HCT116 (cell line): Measurements from ENCODE around the gene COQ3. TPM values are rescaled to one million over a fixed set of nuclear protein-coding genes. Genes with fewer than 3 reads are reported as not detected.

Source experiments
- ATAC-seq: fragments of 200-7000 bp; cut with Tn5 transposase; 2 replicates; pipeline ENCODE4 v1.9.1; 2020; ENCODE audit warnings: mild to moderate bottlenecking, moderate library complexity
- BruUV-seq: library from RNA; stranded (reverse); fragments of 400-500 nt; replicated peaks from 2 replicates; lab custom pipeline; 2021; lab: Mats Ljungman, UMichigan
- CTCF ChIA-PET: fragments of 300-600 bp; sonication (Branson Sonifier 250); formaldehyde crosslinking; loops from one replicate; lab custom pipeline; 2021; ENCODE audit warnings: antibody characterized with exemption; lab: Charles Lee
- POLR2A ChIA-PET: fragments of 300-600, 350-600 bp; sonication (Branson Sonifier 250); formaldehyde crosslinking; loops from one replicate; lab custom pipeline; 2021; ENCODE audit warnings: antibody characterized with exemption; lab: Charles Lee
- RAD21 ChIA-PET, 2 experiments: fragments of 300-600 bp; sonication (Branson Sonifier 250); formaldehyde crosslinking; loops; one replicate each; lab custom pipeline; 2023; ENCODE audit warnings: low total read pairs in 2 of 2; ENCODE audit not compliant: uncharacterized antibody in 2 of 2, unreplicated experiment in 2 of 2, low non-redundant PET in 1 of 2; lab: Charles Lee
- DNase-seq: peaks from one replicate; pipeline ENCODE4 v3.0.0-alpha.2; 2010; ENCODE audit warnings: low read depth, low spot score
- H2AFZ ChIP-seq: fragments of 200-600 bp; shearing (Covaris generic), sonication (generic); 2 replicates; pipeline ENCODE4 v1.6.1; 2017; ENCODE audit warnings: low read depth, mixed run types, mixed read lengths, antibody characterized with exemption, low read length; ENCODE audit not compliant: poor library complexity, severe bottlenecking
- H3K27ac ChIP-seq: 2 replicates; pipeline ENCODE4 v1.5.1; 2012; ENCODE audit warnings: low read depth, low read length
- H3K27me3 ChIP-seq: fragments of 200-600 bp; sonication (generic); 2 replicates; pipeline ENCODE4 v1.6.1; 2016; ENCODE audit warnings: mixed run types, low read length, mixed read lengths; ENCODE audit not compliant: insufficient read depth
- H3K36me3 ChIP-seq, 2 experiments: fragments of 200-500 bp in 1 of 2; fragments of 200-600 bp in 1 of 2; sonication (Bioruptor generic) in 1 of 2; sonication (generic) in 1 of 2; 2 replicates each; pipeline versions ENCODE4 v1.5.1 to v1.6.1; 2014 to 2016; ENCODE audit warnings: low read length in 2 of 2, inconsistent platforms in 1 of 2, mixed read lengths in 1 of 2, mixed run types in 1 of 2; ENCODE audit not compliant: insufficient read depth in 2 of 2, control insufficient read depth in 1 of 2
- H3K4me1 ChIP-seq, 2 experiments: fragments of 200-600 bp in 1 of 2; sonication (generic) in 1 of 2; 2 replicates each; pipeline versions ENCODE4 v1.5.1 to v1.6.1; 2012 to 2017; ENCODE audit warnings: low read length in 2 of 2, inconsistent platforms in 1 of 2, mild to moderate bottlenecking in 1 of 2, mixed read lengths in 1 of 2, mixed run types in 1 of 2, moderate library complexity in 1 of 2; ENCODE audit not compliant: insufficient read depth in 2 of 2, control insufficient read depth in 1 of 2
- H3K4me2 ChIP-seq: fragments of 200-600 bp; sonication (generic); 2 replicates; pipeline ENCODE4 v1.6.1; 2017; ENCODE audit warnings: mixed run types, low read length, mixed read lengths
- H3K4me3 ChIP-seq, 2 experiments: fragments of 200-600 bp in 1 of 2; sonication (generic) in 1 of 2; replicated peaks in 1 of 2; 2 replicates each; pipeline ENCODE4 v1.5.1; 2011 to 2016; ENCODE audit warnings: low read length in 2 of 2, control low read depth in 1 of 2, low read depth in 1 of 2, mild to moderate bottlenecking in 1 of 2, mixed read lengths in 1 of 2, mixed run types in 1 of 2
- H3K79me2 ChIP-seq: fragments of 200-600 bp; sonication (generic); 2 replicates; pipeline ENCODE4 v1.6.1; 2017; ENCODE audit warnings: mild to moderate bottlenecking, mixed run types, low read length, moderate library complexity, mixed read lengths; ENCODE audit not compliant: insufficient read depth
- H3K9ac ChIP-seq: fragments of 200-600 bp; sonication (generic); 2 replicates; pipeline ENCODE4 v1.6.1; 2016; ENCODE audit warnings: low read length, mixed read lengths
- H3K9me2 ChIP-seq: fragments of 200-600 bp; sonication (generic), shearing (Covaris generic); 2 replicates; pipeline ENCODE4 v1.6.1; 2017; ENCODE audit warnings: mixed run types, mild to moderate bottlenecking, moderate library complexity; ENCODE audit not compliant: insufficient read depth
- H3K9me3 ChIP-seq, 2 experiments: fragments of 200-500 bp in 1 of 2; fragments of 200-600 bp in 1 of 2; sonication (Bioruptor generic) in 1 of 2; sonication (generic) in 1 of 2; 2 replicates each; pipeline ENCODE4 v1.6.1; 2014 to 2017; ENCODE audit warnings: low read length in 2 of 2, mixed read lengths in 2 of 2, inconsistent platforms in 1 of 2, low read depth in 1 of 2, mild to moderate bottlenecking in 1 of 2, mixed run types in 1 of 2, moderate library complexity in 1 of 2; ENCODE audit not compliant: control insufficient read depth in 1 of 2, insufficient read depth in 1 of 2
- H4K20me1 ChIP-seq: fragments of 200-600 bp; sonication (generic), shearing (Covaris generic); 2 replicates; pipeline ENCODE4 v1.6.1; 2017; ENCODE audit warnings: mixed run types, mild to moderate bottlenecking, moderate library complexity; ENCODE audit not compliant: insufficient read depth
- ATF3 ChIP-seq: IDR thresholded peaks from 2 replicates; pipeline ENCODE4 v1.6.1; 2012
- CTCF ChIP-seq, 3 experiments: fragments of 200-600 bp in 1 of 3; sonication (generic) in 1 of 3; IDR thresholded peaks in 2 of 3; conservative IDR thresholded peaks in 1 of 3; 2 replicates each; pipeline ENCODE4 v1.5.1; 2012 to 2017; ENCODE audit warnings: low read depth in 2 of 3, low read length in 2 of 3, antibody characterized with exemption in 1 of 3, borderline replicate concordance in 1 of 3, control low read depth in 1 of 3, mild to moderate bottlenecking in 1 of 3, mixed read lengths in 1 of 3, mixed run types in 1 of 3, moderate library complexity in 1 of 3; ENCODE audit not compliant: insufficient read depth in 1 of 3
- JUND ChIP-seq: IDR thresholded peaks from 2 replicates; pipeline ENCODE4 v1.6.1; 2012
- SP1 ChIP-seq: IDR thresholded peaks from 2 replicates; pipeline ENCODE4 v1.6.1; 2012; ENCODE audit warnings: low read depth
- YY1 ChIP-seq: IDR thresholded peaks from 2 replicates; pipeline ENCODE4 v1.6.1; 2011; ENCODE audit warnings: low read length, low read depth, moderate library complexity, mild to moderate bottlenecking; ENCODE audit not compliant: insufficient replicate concordance; ENCODE audit errors: extremely low read depth
- ZBTB33 ChIP-seq: IDR thresholded peaks from 2 replicates; pipeline ENCODE4 v1.6.1; 2011; ENCODE audit warnings: mild to moderate bottlenecking, low read length, moderate library complexity; ENCODE audit not compliant: insufficient replicate concordance; ENCODE audit errors: extremely low read depth
- ZFX ChIP-seq: fragments of 450-650 bp; IDR thresholded peaks from 2 replicates; pipeline ENCODE4 v1.6.1; 2017
- intact Hi-C: fragments of 100-400 bp; cut with micrococcal nuclease; formaldehyde crosslinking; loops from 2 replicates; pipeline ENCODE4 v1.10.0; 2022
- total RNA-seq: library from RNA; stranded (reverse); gene quantifications from one replicate; pipeline ENCODE4 v1.2.1, GENCODE V29; 2021; ENCODE audit not compliant: unreplicated experiment

COQ3 gene
- total RNA-seq, 1 experiment from 2014 or later = 19.0 TPM

GRCh38 chr6:99359800-99360199 lies 34.2 kb downstream of the COQ3 start:
- DNase-seq (no peak), ATAC-seq (no peak)
- H3K79me2 ChIP-seq = no peaks in the 10 kb centered on the region
- no peak overlapping the region for H2AFZ ChIP-seq
- TF ChIP-seq CTCF (IDR thresholded peaks at IDR 0.05 in 2 of 3, conservative IDR thresholded peaks at IDR 0.05 in 1 of 3; ENCODE audit: borderline replicate concordance in 1 of 3, insufficient read depth in 1 of 3, low read depth in 2 of 3, low read length in 2 of 3) (no peak), YY1 (no peak), ZFX (no peak), JUND (no peak), SP1 (no peak), ZBTB33 (no peak), ATF3 (no peak)
- no peak overlapping the region for H3K4me2 ChIP-seq
- ChIA-PET CTCF (no interaction called here), RAD21 (no interaction called here), POLR2A (no interaction called here)
- intact Hi-C loops = no loop called here
- no peaks in the 10 kb centered on the region for H3K36me3 ChIP-seq
- no peak overlapping the region for H3K4me3 ChIP-seq
- no TSS peak for BruUV-seq
- H4K20me1 ChIP-seq = no peaks in the 10 kb centered on the region
- H3K9me3 ChIP-seq = no peaks in the 10 kb centered on the region
- no peaks in the 10 kb centered on the region for H3K27me3 ChIP-seq
- H3K4me1 ChIP-seq = no peaks in the 10 kb centered on the region
- H3K9ac ChIP-seq = no peak overlapping the region
- no peaks in the 10 kb centered on the region for H3K9me2 ChIP-seq
- no peak overlapping the region for H3K27ac ChIP-seq
